HG03432 (cell line): Measurements from ENCODE around the gene SEMA4A.

ENCODE experiments used
- ATAC-seq: cut with Tn5 transposase; IDR thresholded peaks from one replicate; pipeline ENCODE4 v1.9.1; 2021; ENCODE audit warnings: mild to moderate bottlenecking, moderate library complexity; ENCODE audit not compliant: unreplicated experiment

Gene SEMA4A

GRCh38 chr1:156225677-156226014, 72.3 kb downstream of the SEMA4A start:
- ATAC-seq, result peak; percentile 5

GRCh38 chr1:156226116-156226538, 72.7 kb downstream of the SEMA4A start:
- ATAC-seq, result peak; percentile 80

GRCh38 chr1:156226782-156227181, 73.4 kb downstream of the SEMA4A start:
- ATAC-seq, result no peak
